HG03575 (cell line): ENCODE measurements around the gene LDLRAD3.

Experiments
- ATAC-seq: cut with Tn5 transposase; IDR thresholded peaks from one replicate; pipeline ENCODE4 v1.9.1; 2021; ENCODE audit not compliant: unreplicated experiment, insufficient number of reproducible peaks, low FRiP score; ENCODE audit errors: extremely low read depth

LDLRAD3 gene

GRCh38 chr11:35949242-35949641, 5.4 kb downstream of the LDLRAD3 start:
- no peak for ATAC-seq

GRCh38 chr11:35950082-35950481, 6.2 kb downstream of the LDLRAD3 start:
- ATAC-seq = no peak

- no peak for ATAC-seq
These were observed 7.8 kb downstream of the LDLRAD3 start for GRCh38 chr11:35951680-35952079.

GRCh38 chr11:35953081-35953760, 9.4 kb downstream of the LDLRAD3 start:
- ATAC-seq = no peak

GRCh38 chr11:35954205-35954604, 10.3 kb downstream of the LDLRAD3 start:
- no peak for ATAC-seq

- no peak for ATAC-seq
These were observed 11.8 kb downstream of the LDLRAD3 start for GRCh38 chr11:35955636-35956035.

- ATAC-seq = no peak
These were observed 18.7 kb downstream of the LDLRAD3 start for GRCh38 chr11:35962369-35963138.

- ATAC-seq = no peak
These were observed 20.0 kb downstream of the LDLRAD3 start for GRCh38 chr11:35963911-35964310.

- ATAC-seq = no peak
These were observed 21.0 kb downstream of the LDLRAD3 start for GRCh38 chr11:35964841-35965240.

GRCh38 chr11:35967042-35967441, 23.2 kb downstream of the LDLRAD3 start:
- no peak for ATAC-seq

GRCh38 chr11:35968386-35969088, 24.7 kb downstream of the LDLRAD3 start:
- no peak for ATAC-seq

GRCh38 chr11:35969089-35970042, 25.5 kb downstream of the LDLRAD3 start:
- no peak for ATAC-seq

GRCh38 chr11:35970445-35970844, 26.6 kb downstream of the LDLRAD3 start:
- ATAC-seq = no peak

GRCh38 chr11:35971841-35972422, 28.1 kb downstream of the LDLRAD3 start:
- no peak for ATAC-seq

GRCh38 chr11:35974882-35975589, 31.2 kb downstream of the LDLRAD3 start:
- ATAC-seq = no peak

- ATAC-seq = no peak
These were observed 32.6 kb downstream of the LDLRAD3 start for GRCh38 chr11:35976434-35976833.

GRCh38 chr11:35978183-35978582, 34.3 kb downstream of the LDLRAD3 start:
- no peak for ATAC-seq

GRCh38 chr11:35978891-35979290, 35.0 kb downstream of the LDLRAD3 start:
- ATAC-seq = no peak
